KMS-11 (cell line): ENCODE data around the gene OR5J2.

Source experiments
- H2AFZ ChIP-seq: fragments of 200-600 bp; sonication (generic); 2 replicates; pipeline ENCODE4 v1.6.1; 2016; ENCODE audit warnings: antibody characterized with exemption, mixed run types, low read depth
- H3K27ac ChIP-seq: fragments of 200-600 bp; sonication (generic); 2 replicates; pipeline ENCODE4 v1.6.1; 2016; ENCODE audit warnings: mild to moderate bottlenecking, mixed run types
- H3K27me3 ChIP-seq: fragments of 200-600 bp; sonication (generic); 2 replicates; pipeline ENCODE4 v1.6.1; 2017; ENCODE audit warnings: mild to moderate bottlenecking, low read depth, mixed run types, moderate library complexity; ENCODE audit not compliant: insufficient read depth
- H3K36me3 ChIP-seq: fragments of 200-600 bp; sonication (generic); 2 replicates; pipeline ENCODE4 v1.6.1; 2017; ENCODE audit warnings: mild to moderate bottlenecking, mixed run types; ENCODE audit not compliant: insufficient read depth
- H3K4me1 ChIP-seq: fragments of 200-600 bp; sonication (generic); 2 replicates; pipeline ENCODE4 v1.6.1; 2016; ENCODE audit warnings: mild to moderate bottlenecking, low read depth, mixed run types; ENCODE audit not compliant: poor library complexity, severe bottlenecking
- H3K4me2 ChIP-seq: fragments of 200-600 bp; sonication (generic); 2 replicates; pipeline ENCODE4 v1.7.0; 2016; ENCODE audit warnings: mild to moderate bottlenecking, mixed run types
- H3K4me3 ChIP-seq: fragments of 200-600 bp; sonication (generic); IDR thresholded peaks from 2 replicates; pipeline ENCODE4 v1.6.1; 2017; ENCODE audit warnings: low read depth, low read length, mixed read lengths; ENCODE audit not compliant: insufficient read depth
- H3K79me2 ChIP-seq: fragments of 200-600 bp; sonication (generic); 2 replicates; pipeline ENCODE4 v1.6.1; 2016; ENCODE audit warnings: low read depth, mixed run types; ENCODE audit not compliant: insufficient read depth
- H3K9ac ChIP-seq: fragments of 200-600 bp; sonication (generic); 2 replicates; pipeline ENCODE4 v1.6.1; 2016; ENCODE audit warnings: mild to moderate bottlenecking, mixed run types
- H4K20me1 ChIP-seq: fragments of 200-600 bp; sonication (generic); 2 replicates; pipeline ENCODE4 v1.6.1; 2016; ENCODE audit warnings: mild to moderate bottlenecking, mixed run types; ENCODE audit not compliant: insufficient read depth
- TF ChIP-seq, protein P1 (sequence below): fragments of 200-600 bp; sonication (generic); conservative IDR thresholded peaks from 2 replicates; pipeline ENCODE4 v1.6.1; 2017; ENCODE audit warnings: low read depth, mild to moderate bottlenecking, antibody characterized with exemption, low read length, moderate library complexity, mixed read lengths

The OR5J2 gene

DNA sequence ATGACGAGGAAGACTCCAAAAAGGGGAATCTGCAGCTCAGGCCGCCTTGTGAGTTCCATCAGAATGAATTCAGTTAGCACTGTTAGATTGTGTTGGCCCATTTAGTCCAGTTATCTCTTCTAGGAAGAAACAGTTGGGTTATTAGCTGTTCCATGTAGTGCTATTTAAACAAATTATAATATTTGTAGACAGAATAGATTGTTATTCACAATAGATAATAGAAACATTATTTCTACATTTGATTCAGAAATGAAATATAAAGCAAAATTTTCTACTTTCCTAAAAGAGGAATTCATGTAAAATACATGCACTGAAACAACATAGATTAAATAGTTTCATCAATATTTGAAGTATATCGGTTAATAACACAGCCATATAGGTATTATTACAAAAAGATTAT lies 16.2 kb upstream of the OR5J2 start, which contains the start of gene OR8K5:
Gene OR8K5, minus strand, starts transcription at position 101 of the 400 bp plus-strand sequence. Its CDS starts 0 bp downstream, at position 101.
- no peak within 1 kb of the TSS for H3K4me3 ChIP-seq
- no peak within 1 kb of the TSS for H3K4me2 ChIP-seq
- TF ChIP-seq, protein P1, sequence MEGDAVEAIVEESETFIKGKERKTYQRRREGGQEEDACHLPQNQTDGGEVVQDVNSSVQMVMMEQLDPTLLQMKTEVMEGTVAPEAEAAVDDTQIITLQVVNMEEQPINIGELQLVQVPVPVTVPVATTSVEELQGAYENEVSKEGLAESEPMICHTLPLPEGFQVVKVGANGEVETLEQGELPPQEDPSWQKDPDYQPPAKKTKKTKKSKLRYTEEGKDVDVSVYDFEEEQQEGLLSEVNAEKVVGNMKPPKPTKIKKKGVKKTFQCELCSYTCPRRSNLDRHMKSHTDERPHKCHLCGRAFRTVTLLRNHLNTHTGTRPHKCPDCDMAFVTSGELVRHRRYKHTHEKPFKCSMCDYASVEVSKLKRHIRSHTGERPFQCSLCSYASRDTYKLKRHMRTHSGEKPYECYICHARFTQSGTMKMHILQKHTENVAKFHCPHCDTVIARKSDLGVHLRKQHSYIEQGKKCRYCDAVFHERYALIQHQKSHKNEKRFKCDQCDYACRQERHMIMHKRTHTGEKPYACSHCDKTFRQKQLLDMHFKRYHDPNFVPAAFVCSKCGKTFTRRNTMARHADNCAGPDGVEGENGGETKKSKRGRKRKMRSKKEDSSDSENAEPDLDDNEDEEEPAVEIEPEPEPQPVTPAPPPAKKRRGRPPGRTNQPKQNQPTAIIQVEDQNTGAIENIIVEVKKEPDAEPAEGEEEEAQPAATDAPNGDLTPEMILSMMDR: no peak
- no peaks in the 10 kb centered on the region for H3K4me1 ChIP-seq
- H4K20me1 ChIP-seq: no peaks in the 10 kb centered on the region
- H3K27me3 ChIP-seq: no peaks in the 10 kb centered on the region
- H3K36me3 ChIP-seq: no peaks in the 10 kb centered on the region
- no peaks in the 10 kb centered on the region for H3K79me2 ChIP-seq
- no peak within 1 kb of the TSS for H2AFZ ChIP-seq
- H3K27ac ChIP-seq: no peak within 1 kb of the TSS
- no peak within 1 kb of the TSS for H3K9ac ChIP-seq

DNA sequence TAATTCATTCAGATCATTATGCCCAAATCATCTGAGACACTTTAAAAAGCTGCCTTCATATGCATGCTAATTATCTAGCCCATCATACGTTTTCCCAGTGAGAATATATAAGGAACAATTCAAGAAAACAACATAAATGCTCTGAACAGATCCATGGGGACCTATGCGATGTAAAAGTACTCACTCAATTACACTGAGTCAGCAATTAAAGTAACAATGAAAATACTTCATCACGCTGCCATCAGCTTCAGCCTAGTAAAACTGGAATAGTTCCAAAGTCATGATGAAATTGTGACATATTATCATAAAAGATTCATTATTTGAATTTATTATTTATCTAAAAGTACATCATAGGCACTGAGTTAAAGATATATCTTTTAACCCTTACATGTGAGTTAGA lies 12.6 kb upstream of the OR5J2 start:
- TF ChIP-seq, protein P1: no peak
- no peaks in the 10 kb centered on the region for H3K79me2 ChIP-seq
- H3K4me1 ChIP-seq: no peaks in the 10 kb centered on the region
- no peak overlapping the region for H2AFZ ChIP-seq
- H3K9ac ChIP-seq: no peak overlapping the region
- no peaks in the 10 kb centered on the region for H3K36me3 ChIP-seq
- H3K27ac ChIP-seq: no peak overlapping the region
- no peak overlapping the region for H3K4me2 ChIP-seq
- no peaks in the 10 kb centered on the region for H4K20me1 ChIP-seq
- H3K27me3 ChIP-seq: no peaks in the 10 kb centered on the region
- H3K4me3 ChIP-seq: no peak overlapping the region

DNA sequence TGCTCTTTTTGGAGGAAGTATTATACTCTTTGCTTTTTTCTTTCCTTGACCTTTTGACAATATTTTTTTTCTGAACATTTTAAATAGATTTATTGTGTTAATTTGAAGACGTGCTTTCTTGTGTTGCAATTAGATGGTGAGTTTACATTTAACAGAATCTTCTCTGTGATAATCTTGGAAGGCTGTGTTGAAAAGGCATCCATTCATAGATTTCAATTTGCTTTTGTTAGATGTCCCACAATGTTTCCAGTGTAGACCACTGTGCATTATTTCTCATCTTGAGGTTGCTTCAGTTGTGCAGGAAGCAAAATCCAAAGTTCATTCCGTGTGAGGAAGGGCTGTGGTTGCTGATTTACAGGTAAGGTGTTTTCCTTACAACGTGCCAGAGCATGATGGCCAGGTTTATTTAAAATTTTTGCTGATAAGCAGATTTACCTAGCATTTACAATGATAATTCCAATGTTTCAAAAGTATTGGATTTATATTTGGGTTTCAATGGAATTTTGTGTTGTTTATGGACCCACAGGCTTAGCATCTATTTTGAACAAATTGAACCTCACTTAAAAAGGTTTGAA lies 4.1 kb upstream of the OR5J2 start:
- Histone ChIP-seq H2AFZ (no peak overlapping the region), H3K79me2 (no peaks in the 10 kb centered on the region), H3K36me3 (no peaks in the 10 kb centered on the region), H3K4me1 (no peaks in the 10 kb centered on the region), H3K27me3 (no peaks in the 10 kb centered on the region), H3K9ac (no peak overlapping the region), H4K20me1 (no peaks in the 10 kb centered on the region), H3K4me2 (no peak overlapping the region), H3K27ac (no peak overlapping the region), H3K4me3 (no peak overlapping the region)
- TF ChIP-seq, protein P1: no peak

DNA sequence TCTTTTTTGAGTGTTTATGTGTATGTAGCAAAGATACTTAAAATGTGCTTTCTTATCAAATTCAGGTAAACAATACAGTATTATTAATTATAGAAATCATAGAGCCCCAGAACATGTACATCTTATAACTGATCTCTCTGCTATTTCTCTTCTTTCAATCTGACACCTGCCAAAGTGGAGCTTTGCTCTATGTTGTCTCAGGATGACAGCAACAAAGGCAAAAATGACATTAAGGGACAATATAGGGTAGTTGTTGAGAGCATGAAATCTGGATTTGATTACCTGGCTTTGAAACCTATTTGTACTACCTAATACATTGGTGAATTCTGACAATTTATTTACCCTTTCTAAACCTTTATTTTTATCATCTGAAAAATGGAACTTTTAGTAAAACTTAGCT lies 7.0 kb downstream of the OR5J2 start:
- Histone ChIP-seq H3K4me3 (no peak overlapping the region), H3K4me2 (no peak overlapping the region), H3K36me3 (no peaks in the 10 kb centered on the region), H3K27ac (no peak overlapping the region), H2AFZ (no peak overlapping the region), H3K4me1 (no peaks in the 10 kb centered on the region), H3K79me2 (no peaks in the 10 kb centered on the region), H4K20me1 (no peaks in the 10 kb centered on the region), H3K27me3 (no peaks in the 10 kb centered on the region), H3K9ac (no peak overlapping the region)
- TF ChIP-seq, protein P1: no peak
